ENCODE results near the gene USP17L30.
"Not testable (repeated sequence)": the region's sequence is repeated elsewhere in the genome, so short reads cannot be mapped to it uniquely, and the experiment has no call there.

USP17L30 gene

GRCh38 chr4:9362829-9363228 lies at the start of gene USP17L30:
Gene USP17L30 (plus strand): TSS chr4:9363129. CDS start chr4:9363129, 0 bp downstream.
- H3K4me3 ChIP-seq (ENCODE audit: low read depth, low read length); DNase-seq (ENCODE audit: low read depth): not testable (repeated sequence)

- H3K4me3 ChIP-seq (ENCODE audit: low read depth, low read length); DNase-seq (ENCODE audit: low read depth): not testable (repeated sequence)
Measured at GRCh38 chr4:9324191-9324590, 38.7 kb upstream of the USP17L30 start.

GRCh38 chr4:9324865-9325264 lies 38.1 kb upstream of the USP17L30 start, which contains the start of gene USP17L24:
Gene USP17L24 (plus strand): TSS chr4:9325165. CDS start chr4:9325165, 0 bp downstream.
- not testable (repeated sequence) for H3K4me3 ChIP-seq (ENCODE audit: low read depth, low read length); DNase-seq (ENCODE audit: low read depth)

- not testable (repeated sequence) for H3K4me3 ChIP-seq (ENCODE audit: low read depth, low read length); DNase-seq (ENCODE audit: low read depth)
Measured at GRCh38 chr4:9329611-9330010, 33.3 kb upstream of the USP17L30 start, which contains the start of gene USP17L25. Gene USP17L25 (plus strand): TSS chr4:9329911. CDS start chr4:9329911, 0 bp downstream.

- not testable (repeated sequence) for DNase-seq (ENCODE audit: low read depth); H3K4me3 ChIP-seq (ENCODE audit: low read depth, low read length)
Measured at GRCh38 chr4:9334358-9334757, 28.6 kb upstream of the USP17L30 start, which contains the start of gene USP17L26. Gene USP17L26 (plus strand): TSS chr4:9334658. CDS start chr4:9334658, 0 bp downstream.

GRCh38 chr4:9339103-9339502 lies 23.8 kb upstream of the USP17L30 start, which contains the start of gene USP17L5:
Gene USP17L5 (plus strand): TSS chr4:9339403. CDS start chr4:9339403, 0 bp downstream.
- DNase-seq (ENCODE audit: low read depth); H3K4me3 ChIP-seq (ENCODE audit: low read depth, low read length): not testable (repeated sequence)

GRCh38 chr4:9343848-9344247 lies 19.1 kb upstream of the USP17L30 start, which contains the start of gene USP17L27:
Gene USP17L27 (plus strand): TSS chr4:9344148. CDS start chr4:9344148, 0 bp downstream.
- not testable (repeated sequence) for H3K4me3 ChIP-seq (ENCODE audit: low read depth, low read length); DNase-seq (ENCODE audit: low read depth)

GRCh38 chr4:9348593-9348992 lies 14.3 kb upstream of the USP17L30 start, which contains the start of gene USP17L28:
Gene USP17L28 (plus strand): TSS chr4:9348893. CDS start chr4:9348893, 0 bp downstream.
- not testable (repeated sequence) for DNase-seq (ENCODE audit: low read depth); H3K4me3 ChIP-seq (ENCODE audit: low read depth, low read length)

GRCh38 chr4:9350866-9351265 lies 12.1 kb upstream of the USP17L30 start:
- not testable (repeated sequence) for DNase-seq (ENCODE audit: low read depth); H3K4me3 ChIP-seq (ENCODE audit: low read depth, low read length)

- not testable (repeated sequence) for H3K4me3 ChIP-seq (ENCODE audit: low read depth, low read length); DNase-seq (ENCODE audit: low read depth)
Measured at GRCh38 chr4:9353338-9353737, 9.6 kb upstream of the USP17L30 start, which contains the start of gene USP17L29. Gene USP17L29 (plus strand): TSS chr4:9353638. CDS start chr4:9353638, 0 bp downstream.

- DNase-seq (ENCODE audit: low read depth); H3K4me3 ChIP-seq (ENCODE audit: low read depth, low read length): not testable (repeated sequence)
Measured at GRCh38 chr4:9379881-9380280, 17.0 kb downstream of the USP17L30 start.

- DNase-seq (ENCODE audit: low read depth): not testable (repeated sequence)
- TF ChIP-seq CTCF (conservative IDR thresholded peaks at IDR 0.05; ENCODE audit: low read depth, low read length): peak; percentile 24
- H3K4me3 ChIP-seq (ENCODE audit: low read depth, low read length): peak overlapping the region; percentile 28
Measured at GRCh38 chr4:9381012-9381534, 18.1 kb downstream of the USP17L30 start.

GRCh38 chr4:9384126-9384525 lies 21.2 kb downstream of the USP17L30 start:
- TF ChIP-seq CTCF (conservative IDR thresholded peaks at IDR 0.05; ENCODE audit: low read depth, low read length): no peak
- no peak overlapping the region for H3K4me3 ChIP-seq (ENCODE audit: low read depth, low read length)
- DNase-seq (ENCODE audit: low read depth): no peak

- not testable (repeated sequence) for DNase-seq (ENCODE audit: low read depth); H3K4me3 ChIP-seq (ENCODE audit: low read depth, low read length)
Measured at GRCh38 chr4:9389001-9389400, 26.1 kb downstream of the USP17L30 start.

GRCh38 chr4:9405774-9406173 lies 42.8 kb downstream of the USP17L30 start:
- not testable (repeated sequence) for DNase-seq (ENCODE audit: low read depth)

GRCh38 chr4:9406491-9406890 lies 43.6 kb downstream of the USP17L30 start:
- DNase-seq (ENCODE audit: low read depth); H3K4me3 ChIP-seq (ENCODE audit: low read depth, low read length): not testable (repeated sequence)

More at GRCh38 chr4:9405774-9406173, 42.8 kb downstream of the USP17L30 start:
- not testable (repeated sequence) for H3K4me3 ChIP-seq (ENCODE audit: low read depth, low read length)
